Colon (tissue), 2 donors: Measurements from ENCODE around the gene DNAH9.

Source experiments
- FAIRE-seq: peaks from 2 replicates; lab custom pipeline; 2012; peaks lifted over from hg19 to GRCh38; lab: Jason Lieb, UNC
- donor health status: control.
- donor health status: control.

Gene DNAH9

GRCh38 chr17:11986179-11986941 lies 388.1 kb downstream of the DNAH9 start:
- no peak for FAIRE-seq

GRCh38 chr17:11986942-11987329 lies 388.7 kb downstream of the DNAH9 start:
- no peak for FAIRE-seq

GRCh38 chr17:11990363-11990983 lies 392.2 kb downstream of the DNAH9 start:
- no peak for FAIRE-seq

GRCh38 chr17:11991461-11991860 lies 393.2 kb downstream of the DNAH9 start:
- no peak for FAIRE-seq

- no peak for FAIRE-seq
Observed at GRCh38 chr17:11996722-11997146, 398.5 kb downstream of the DNAH9 start.

GRCh38 chr17:11997147-11997971 lies 399.1 kb downstream of the DNAH9 start, which contains the start of gene ZNF18:
Gene ZNF18 (minus strand): TSS chr17:11997475. CDS start chr17:11992829, 4,646 bp downstream.
- FAIRE-seq: no peak

- FAIRE-seq: no peak
Observed at GRCh38 chr17:11997972-11998233, 399.6 kb downstream of the DNAH9 start.

- no peak for FAIRE-seq
Observed at GRCh38 chr17:11999696-12000095, 401.4 kb downstream of the DNAH9 start.

- FAIRE-seq: no peak
Observed at GRCh38 chr17:12007466-12007865, 409.2 kb downstream of the DNAH9 start.
